Stimulated activated CD8-positive, alpha-beta memory T cell treated with anti-CD3 and anti-CD28 coated beads, Interleukin-4, amount 100 ng/mL, for 1 hour (primary cell): ENCODE data around the gene FRMD1.

Experiments used
- DNase-seq, 2 donors: peaks; one replicate each; pipeline ENCODE4 v3.0.0-alpha.2; 2020; ENCODE audit warnings: low read depth in 2 of 2, low spot score in 1 of 2

Gene FRMD1

DNA sequence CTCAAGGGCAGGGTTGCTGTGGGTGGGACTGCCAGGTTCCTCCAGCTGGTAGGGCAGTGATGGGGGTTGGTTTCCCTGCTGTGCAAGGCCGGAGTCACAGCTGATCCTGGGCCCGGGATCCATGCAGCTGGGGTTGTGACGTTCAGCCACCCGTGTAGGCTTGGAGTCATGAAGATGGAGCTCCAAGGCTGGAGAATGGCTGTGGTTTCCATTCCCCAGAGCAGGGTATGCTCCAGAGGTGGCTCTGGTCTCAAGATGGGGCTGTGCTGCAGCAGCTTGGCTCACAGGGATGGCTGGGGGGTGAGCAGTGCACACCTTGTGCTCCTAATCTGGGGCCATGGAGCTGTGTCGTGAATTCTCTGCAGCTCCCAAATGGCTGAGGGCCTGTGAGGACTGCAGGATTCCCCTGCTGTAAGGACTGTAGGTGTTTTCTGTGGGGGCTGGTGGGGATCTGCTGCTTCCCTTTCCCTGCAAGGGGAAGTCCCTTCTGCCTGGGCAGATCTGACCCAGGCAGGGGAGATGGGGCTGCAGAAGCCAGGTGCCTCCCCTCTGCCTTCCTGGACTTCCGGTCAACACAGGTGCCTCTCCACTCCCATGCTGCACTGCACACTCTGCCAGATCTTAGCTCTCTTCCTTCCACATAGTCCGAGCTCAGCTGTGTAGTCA, 65.6 kb downstream of the FRMD1 start:
- no peak for DNase-seq

DNA sequence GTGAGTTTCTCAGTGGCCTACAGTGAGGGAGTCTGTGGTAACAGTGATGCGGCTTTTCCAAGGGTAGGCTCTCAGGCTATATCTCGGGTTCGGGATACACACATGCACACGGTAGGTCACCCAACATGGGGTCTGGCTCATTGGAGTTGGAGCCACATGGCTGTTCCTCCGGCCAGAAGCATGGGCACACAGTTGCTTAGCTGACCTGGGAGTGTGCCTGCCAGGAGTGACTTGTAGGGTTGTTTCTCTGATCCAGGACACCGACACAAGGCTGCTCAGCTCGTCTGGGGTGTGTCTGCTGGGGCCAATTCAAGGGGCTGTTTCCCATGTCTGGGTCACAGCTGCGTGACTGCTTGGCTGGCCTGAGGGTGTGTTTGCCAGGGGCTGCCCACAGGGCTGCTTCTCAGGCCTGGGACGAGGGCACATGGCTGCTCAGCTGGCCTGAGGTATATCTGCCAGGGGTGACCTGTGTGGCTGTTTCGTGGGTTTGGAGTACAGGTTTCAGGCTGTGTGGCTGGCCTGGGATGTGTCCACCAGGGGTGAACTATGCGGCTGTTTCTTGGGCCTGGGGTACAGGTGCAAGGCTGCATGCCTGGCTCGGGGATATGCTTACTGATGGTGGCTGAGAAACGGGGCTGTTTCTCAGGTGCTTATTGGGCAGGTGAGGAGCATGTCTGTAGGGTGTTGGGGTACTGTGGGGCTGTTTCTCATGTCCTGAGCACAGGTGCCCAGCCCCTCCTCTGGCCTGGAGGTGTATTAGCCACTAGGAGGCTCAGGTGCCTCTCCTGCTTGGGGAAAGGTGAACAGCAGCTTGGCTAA, 66.4 kb downstream of the FRMD1 start:
- no peak for DNase-seq

DNA sequence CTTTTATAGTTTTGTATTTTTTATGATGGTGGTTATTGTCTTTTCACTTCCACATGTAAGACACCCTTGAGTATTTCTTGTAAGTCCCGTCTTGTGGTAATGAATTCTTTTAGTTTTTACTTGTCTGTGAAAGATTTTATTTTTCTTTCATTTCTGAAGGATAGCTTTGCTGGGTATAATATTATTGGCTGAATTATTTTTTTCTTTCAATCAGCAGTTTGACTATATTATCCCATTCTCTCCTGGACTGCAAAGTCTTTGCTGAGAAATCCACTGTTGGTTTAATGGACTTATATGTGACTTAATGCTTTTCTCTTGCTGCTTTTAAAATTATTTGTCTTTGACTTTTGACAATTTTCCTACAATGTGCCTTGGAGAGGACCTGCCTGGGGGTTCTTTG, 67.7 kb downstream of the FRMD1 start:
- no peak for DNase-seq

DNA sequence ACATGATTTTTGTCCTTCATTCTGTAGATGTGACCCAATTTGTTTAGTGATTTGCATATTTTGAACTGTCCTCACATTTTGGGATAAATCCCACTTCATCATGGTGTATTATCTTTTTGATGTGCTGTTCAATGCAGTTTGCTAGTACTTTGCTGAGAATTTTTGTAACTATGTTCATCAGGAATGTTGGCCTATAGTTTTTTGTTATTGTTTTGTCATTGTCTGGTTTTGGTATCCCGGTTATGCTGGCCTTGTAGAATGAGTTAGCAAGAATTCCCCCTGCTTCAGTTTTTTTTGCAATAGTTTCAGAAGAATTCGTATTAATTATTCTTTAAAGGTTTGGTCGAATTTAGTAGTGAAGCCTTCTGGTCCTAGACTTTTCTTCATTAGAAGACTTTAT, 69.7 kb downstream of the FRMD1 start:
- no peak for DNase-seq

DNA sequence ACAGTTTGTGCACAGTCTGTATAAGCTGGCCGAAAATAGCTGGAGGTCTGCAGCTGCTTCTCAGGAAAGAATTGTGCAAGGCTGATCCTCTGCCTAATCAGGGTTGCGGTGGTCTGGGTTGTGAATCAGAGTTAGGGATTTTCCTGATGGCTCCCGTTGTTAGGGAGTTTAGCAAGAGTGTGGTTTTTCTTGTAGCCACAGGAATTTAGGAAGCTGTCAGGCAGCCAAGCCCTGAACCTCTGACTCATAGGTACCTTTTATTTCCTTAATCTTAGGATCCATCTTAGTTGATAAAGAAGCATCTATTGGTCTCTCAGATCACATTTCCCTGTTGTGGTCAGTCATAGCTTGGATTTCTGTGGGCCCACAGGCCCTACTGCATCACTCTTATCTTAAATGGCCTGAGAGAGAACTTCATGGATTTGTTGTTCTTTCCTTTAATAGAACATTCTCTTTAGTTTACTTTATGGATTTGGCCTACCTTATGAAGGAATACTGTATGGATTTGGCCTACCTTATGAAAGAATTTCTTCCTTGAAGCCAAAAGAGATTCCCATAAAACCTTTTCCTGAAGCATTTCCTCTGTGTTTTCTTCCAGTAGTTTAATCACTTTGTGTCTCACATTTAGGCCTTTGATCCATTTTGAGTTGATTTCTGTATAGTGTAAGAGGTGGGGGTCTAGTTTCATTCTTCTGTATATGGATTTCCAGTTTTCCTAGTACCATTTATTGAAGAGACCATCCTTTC, 71.2 kb downstream of the FRMD1 start:
- DNase-seq: no peak

DNA sequence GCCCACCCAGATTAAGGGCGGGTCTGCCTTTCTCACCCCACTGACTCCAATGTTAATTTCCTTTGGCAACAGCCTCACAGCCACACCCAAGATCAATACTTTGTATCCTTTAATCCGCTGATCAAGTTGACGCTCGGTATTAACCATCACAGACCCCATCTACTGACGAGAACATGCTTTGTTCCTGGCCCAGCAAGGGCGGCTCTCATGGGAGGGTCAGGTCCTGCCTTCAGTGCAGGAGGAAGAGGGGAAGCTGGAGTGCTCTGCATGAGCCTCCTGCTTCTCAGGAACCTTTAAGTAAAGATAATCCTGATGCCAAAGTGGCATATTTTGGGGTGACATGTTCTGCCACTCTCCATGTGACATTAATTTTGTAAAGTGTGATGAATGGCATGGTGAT, 73.2 kb downstream of the FRMD1 start:
- no peak for DNase-seq

DNA sequence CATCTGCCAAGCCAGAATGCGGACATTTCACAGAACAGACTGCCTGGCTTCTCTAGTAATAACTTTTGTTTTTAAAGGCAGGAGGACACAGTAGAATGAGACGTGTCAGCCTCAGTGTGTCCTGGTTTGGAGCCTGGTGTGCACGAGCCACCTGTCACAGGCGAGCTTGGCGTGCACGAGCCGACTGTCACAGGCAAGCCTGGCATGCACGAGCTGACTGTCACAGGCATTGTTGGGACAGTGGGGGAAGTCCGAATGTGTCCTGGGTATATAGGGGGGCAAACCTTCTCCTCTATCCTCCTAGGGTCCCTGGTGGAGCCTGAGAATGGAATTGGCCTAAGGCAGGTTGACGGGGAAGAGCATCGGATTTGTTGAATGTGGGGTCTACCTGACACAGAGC, 74.1 kb downstream of the FRMD1 start:
- DNase-seq: no peak

DNA sequence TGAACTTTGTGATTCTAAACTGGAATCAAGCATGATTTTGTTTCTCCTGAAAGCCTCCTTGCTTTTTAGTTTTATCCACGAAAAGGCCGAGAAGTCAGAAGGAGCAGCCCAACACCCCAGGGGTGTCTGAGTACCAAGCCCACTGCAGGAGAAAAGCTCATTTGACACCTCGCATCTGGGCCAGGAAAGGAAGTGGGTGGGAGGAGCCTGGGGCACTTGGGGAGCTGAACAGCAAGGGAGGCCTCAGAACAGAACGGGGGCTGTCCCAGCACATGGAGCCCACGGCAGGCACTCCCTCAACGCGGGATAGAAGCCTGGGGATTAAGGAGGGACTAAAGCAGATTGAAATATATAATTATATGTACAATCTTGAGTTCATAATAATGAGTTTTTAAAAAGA, 75.0 kb downstream of the FRMD1 start:
- no peak for DNase-seq
